NCI-H1930 (cell line): ENCODE data around the gene CSNK1D.
"Not testable (repeated sequence)": the region's sequence is repeated elsewhere in the genome, so short reads cannot be mapped to it uniquely, and the experiment has no call there.

Experiments used
- DNase-seq, 2 experiments: peaks; one replicate each; lab custom pipeline; 2025; lab: John Stamatoyannopoulos, UW

CSNK1D gene

GRCh38 chr17:82213251-82214011, 60.1 kb downstream of the CSNK1D start:
- peak; percentile 37 to 45 for DNase-seq

DNA sequence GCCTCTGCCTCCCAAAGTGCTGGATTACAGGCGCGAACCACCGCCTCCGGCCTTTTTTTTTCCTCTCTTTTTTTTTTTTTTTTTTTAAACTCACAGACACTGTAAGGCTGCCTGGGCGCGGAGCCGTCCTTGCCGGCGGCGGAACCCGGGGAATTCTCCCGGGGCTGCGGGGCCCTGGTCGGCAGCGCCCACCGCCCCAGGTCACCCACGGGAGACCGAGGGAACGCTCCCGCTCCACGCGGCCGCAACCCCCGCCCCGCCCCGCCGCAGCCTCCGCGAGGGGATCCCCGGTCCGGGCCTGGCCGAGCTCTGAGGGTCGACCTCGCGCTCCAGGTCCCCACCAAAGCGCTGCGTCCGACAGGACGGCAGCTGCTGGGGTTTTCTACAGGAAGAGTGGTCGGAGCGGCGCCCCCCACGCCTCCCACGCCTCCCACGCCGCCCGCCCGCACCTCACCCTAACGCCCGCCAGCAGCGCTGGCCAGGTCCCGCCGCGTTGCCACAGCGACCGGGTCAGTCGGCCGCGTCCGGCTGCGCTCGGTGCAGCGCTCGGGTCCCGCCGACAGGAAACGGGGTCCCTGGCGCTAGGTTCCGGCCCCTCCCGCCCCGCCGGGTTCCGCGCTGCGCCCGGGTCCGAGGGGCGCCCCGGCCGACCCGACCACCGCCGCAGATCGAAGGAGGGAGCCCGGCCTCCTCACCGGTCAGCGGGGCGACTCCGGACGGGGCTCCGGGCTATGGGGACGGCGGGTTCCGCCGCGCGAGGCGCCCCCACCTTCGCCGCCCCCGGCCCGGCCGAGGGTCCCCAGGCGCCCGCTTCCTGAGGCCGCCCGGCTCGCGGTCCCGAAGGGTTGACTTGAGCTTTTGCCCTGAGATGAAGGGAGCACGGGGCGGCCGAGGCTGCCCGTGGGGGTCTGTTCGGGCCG, 60.9 kb downstream of the CSNK1D start, which contains the start of gene CCDC57:
Gene CCDC57, minus strand, starts transcription at position 512 of the 920 bp plus-strand sequence. CDS start 10,898 bp downstream, outside the sequence.
- peak; percentile 60 to 87 for DNase-seq

- DNase-seq: not testable (repeated sequence)
These were observed 62.8 kb downstream of the CSNK1D start for GRCh38 chr17:82210655-82211054.

DNA sequence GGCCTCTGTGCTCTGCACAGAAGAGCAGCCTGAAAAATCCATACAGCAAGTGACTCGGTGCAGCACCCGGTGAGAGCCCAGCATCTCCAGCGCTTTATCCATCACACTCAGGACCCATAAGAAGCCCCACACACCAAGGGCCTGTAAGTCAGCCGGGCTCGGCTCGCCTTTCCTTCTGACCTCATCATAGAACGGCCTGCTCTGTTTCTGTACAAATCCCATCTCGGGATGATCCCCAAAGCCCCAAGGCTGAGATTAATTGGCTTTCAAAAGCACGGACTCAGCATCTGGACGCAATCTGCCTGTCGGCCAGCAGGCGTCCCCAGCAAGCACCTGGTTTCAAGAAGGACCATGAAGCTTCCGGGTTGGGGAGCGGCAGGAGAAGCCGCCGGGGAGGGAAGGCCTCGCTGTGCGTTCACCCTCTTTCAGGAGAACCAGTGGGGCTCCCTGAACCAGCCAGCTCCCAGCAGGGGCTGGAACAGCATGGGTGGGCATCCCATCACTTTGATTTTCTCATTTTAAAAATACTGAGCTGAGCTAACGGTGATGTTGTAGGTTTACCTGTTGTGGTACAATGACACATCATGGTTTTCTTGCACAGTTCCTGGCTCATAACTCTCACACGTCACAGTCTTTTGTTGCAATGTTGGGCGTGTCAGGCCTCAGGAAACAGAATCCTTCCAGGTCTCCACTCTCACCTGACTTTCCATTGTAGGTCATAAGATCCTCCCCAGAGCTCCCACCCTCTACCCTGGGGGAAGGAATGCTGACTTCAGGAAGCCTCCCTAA, 67.6 kb downstream of the CSNK1D start:
- DNase-seq: peak; percentile 69 to 70

DNA sequence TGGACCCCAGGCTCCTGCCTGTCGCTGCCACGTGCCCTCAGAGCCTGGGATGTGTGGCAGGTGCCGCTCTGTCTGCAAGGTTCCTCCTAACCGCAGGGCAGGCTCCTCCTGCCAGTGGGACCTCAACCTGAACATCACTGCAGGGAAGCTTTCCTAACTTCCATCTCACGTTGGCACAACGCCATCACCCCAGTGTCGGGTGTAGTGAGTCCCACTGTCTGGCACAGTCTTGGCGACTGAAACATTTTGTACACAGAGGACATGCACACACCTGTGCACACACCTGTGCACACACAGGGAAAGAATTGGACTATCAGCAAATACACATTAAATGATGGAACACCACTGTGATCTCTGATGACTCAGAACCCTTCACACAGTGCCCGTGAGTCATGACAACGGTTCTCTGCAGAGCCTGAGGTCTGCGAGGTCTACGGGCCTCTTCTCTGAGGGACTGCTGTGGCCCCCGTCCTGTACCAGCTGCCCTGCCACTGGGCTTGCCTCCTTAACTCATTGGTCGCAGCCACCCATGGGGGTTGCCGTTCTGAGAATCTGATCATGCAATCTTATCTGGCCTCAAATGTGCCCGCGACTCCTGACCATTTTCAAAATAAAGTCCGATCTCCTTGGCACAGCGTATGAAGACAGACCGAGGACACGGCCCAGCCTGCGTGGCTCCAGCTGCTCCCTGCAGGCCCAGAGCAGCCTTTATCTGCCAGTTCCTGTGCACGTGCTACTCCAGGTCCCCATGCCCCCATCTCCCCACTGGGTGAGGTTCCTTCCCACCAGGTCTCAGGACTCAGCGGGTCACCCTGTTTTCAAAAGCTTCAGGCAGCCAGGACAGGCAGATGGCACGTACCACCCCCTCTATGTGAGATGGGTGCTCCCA, 68.4 kb downstream of the CSNK1D start:
- DNase-seq: no peak

GRCh38 chr17:82203920-82204319, 69.6 kb downstream of the CSNK1D start:
- no peak for DNase-seq

DNA sequence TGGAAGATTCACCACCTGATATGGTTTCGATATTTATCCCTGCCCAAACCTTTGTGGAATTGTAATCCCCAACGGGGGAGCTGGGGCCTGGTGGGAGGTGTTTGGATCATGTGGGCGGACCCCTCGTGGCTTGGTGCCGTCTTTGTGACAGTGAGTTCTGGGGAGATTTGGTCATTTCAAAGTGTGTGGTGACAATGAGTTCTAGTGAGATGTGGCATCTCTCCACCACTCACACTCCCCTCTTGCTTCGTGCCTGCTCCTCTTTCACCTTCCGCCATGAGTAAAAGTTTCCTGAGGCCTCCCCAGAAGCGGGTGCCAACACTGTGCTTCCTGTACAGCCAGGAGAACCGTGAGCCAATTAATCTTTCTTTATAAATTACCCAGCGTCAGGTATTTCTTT, 70.5 kb downstream of the CSNK1D start:
- DNase-seq: no peak

GRCh38 chr17:82201498-82201910, 72.0 kb downstream of the CSNK1D start:
- DNase-seq: no peak

DNA sequence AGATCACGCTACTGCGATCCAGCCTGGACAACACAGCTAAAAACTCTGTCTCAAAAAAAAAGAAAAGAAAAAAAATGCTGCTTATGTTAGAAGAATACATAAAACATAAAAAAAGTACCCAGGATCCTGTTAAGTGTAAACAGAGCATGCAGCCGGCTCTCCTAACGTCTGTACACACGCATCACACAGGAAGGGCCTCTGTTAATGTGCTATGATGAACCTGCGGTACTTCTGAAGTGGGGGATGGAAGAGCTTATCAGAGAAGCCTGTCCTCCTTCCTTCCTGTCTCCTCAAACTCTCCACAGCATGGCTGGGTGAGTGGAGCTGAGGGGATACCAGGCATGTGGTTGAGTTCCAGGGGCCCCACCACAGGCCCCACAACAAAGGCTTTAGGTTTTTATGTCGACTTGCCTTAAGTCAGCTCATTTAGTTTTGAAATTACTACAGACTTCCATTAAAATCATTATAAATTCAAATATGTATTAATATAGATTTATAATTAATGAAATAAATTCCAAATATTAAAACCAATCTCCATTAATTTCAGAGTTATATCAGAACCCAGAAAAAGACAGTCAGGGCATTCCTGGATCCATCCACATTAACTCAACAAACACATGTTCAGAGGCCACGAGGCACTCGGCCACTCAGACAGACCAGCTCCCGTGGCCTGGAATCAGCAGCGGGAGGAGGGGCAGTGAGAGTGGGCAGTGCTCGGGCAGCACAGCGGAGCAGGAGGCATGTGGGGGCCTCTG, 72.6 kb downstream of the CSNK1D start:
- no peak for DNase-seq

DNA sequence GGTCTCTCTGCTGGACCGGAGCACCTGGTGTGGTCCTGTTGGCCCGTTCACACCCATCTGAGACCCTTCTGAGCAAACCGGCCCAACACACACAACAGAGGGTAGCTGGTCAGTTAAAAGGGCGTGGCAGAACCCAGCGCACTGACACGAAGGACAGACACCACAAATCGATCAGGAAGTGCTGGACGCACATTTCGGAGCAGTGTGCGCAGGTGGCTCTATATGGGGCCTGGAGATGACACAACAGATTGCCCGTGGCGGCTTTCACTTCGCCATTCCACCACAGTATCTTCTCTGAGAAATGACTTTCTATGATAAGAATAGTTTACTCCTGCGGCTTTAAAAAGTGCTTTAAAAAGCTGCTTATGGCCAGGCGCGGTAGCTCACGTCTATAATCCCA, 73.4 kb downstream of the CSNK1D start:
- no peak for DNase-seq

- no peak for DNase-seq
These were observed 74.0 kb downstream of the CSNK1D start for GRCh38 chr17:82199496-82199895.

DNA sequence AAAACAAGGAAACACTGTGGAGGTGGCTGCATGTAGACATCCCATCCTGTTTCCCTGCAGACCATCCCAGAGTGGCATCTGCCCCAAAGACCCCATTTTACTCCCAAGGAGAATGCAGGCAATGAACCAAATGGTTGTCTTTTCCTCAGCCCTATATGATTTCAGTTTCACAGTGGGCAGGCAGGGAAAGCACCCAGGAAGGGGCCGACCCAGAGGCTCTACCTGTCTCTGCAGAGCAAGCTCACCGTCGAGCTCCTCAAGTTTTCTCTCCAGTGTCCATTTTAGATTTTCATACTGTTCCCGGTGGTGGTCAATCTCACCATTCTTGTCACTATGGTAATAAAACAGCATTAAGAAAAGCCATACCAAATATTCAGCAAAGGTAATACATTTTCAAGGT, 75.4 kb downstream of the CSNK1D start:
- no peak for DNase-seq

DNA sequence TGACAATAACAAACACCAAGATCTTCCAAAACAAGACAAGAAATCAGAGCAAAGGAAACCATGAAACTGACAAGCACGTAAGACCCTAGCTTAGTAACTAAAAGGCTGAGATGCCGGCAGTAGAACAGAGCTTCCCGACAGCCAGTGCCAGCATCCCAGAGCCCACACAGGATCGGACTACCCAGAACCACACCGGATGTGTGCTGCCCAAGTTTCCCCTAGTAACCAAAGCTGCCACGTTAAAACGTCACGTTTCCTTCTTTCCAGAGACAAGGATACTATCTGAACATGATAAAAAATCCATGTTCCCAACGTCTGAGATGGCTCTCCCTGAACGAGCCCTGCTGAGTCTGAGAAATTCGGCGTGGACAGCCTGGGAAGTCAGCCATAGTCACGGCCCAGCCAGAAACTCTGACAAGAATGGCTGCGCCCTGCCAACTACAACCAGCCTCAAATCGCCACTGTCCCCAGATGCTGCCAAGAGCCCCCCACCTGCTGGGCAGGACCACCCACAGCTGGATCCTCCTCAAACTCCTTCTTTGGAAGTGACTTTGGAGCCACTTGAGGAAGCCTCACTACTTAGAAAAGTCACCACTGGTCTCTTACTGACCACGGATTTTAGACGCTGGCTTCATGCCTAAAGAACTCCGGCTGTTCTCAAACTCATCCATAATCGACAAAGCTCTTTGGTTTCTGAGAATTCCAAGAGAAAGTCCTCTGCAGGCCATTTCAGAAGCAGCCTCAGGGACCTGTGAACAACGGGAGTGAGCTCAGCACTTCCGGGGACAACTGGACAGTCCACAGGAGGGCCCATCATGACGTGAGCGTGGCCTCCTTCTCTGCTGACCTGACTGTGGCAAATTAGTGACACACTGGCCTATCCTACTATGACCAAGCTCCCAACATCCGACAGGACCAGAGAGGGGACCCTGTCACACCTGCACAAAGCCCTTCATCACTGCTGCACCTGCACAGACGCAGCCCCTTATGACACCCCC, 77.5 kb downstream of the CSNK1D start:
- DNase-seq: no peak

- DNase-seq: no peak
These were observed 78.7 kb downstream of the CSNK1D start for GRCh38 chr17:82194765-82195164.

- no peak for DNase-seq
These were observed 79.8 kb downstream of the CSNK1D start for GRCh38 chr17:82193520-82194220.

GRCh38 chr17:82193050-82193449, 80.5 kb downstream of the CSNK1D start:
- DNase-seq: not testable (repeated sequence)
